Activated CD8-positive, alpha-beta memory T cell treated with anti-CD3 and anti-CD28 coated beads for 4 hours (primary cell): ENCODE measurements around the gene BPIFA1.

Experiments used
- DNase-seq, 2 donors: peaks; one replicate each; pipeline ENCODE4 v3.0.0-alpha.2; 2020; ENCODE audit warnings: low read depth in 2 of 2

Gene BPIFA1

GRCh38 chr20:33239979-33240736, 4.4 kb downstream of the BPIFA1 start:
- DNase-seq = no peak

GRCh38 chr20:33240923-33241322, 5.1 kb downstream of the BPIFA1 start:
- no peak for DNase-seq

GRCh38 chr20:33242319-33243100, 6.7 kb downstream of the BPIFA1 start:
- DNase-seq = no peak

GRCh38 chr20:33246077-33246476, 10.3 kb downstream of the BPIFA1 start:
- DNase-seq = no peak

GRCh38 chr20:33249456-33249855, 13.7 kb downstream of the BPIFA1 start:
- no peak for DNase-seq

- no peak for DNase-seq
Measured at GRCh38 chr20:33250666-33251065, 14.9 kb downstream of the BPIFA1 start.

- DNase-seq = no peak
Measured at GRCh38 chr20:33251496-33251895, 15.7 kb downstream of the BPIFA1 start.

- DNase-seq = no peak
Measured at GRCh38 chr20:33252460-33252859, 16.7 kb downstream of the BPIFA1 start.

- no peak for DNase-seq
Measured at GRCh38 chr20:33255005-33255404, 19.2 kb downstream of the BPIFA1 start.

- no peak for DNase-seq
Measured at GRCh38 chr20:33257237-33257636, 21.4 kb downstream of the BPIFA1 start.

GRCh38 chr20:33259371-33259770, 23.6 kb downstream of the BPIFA1 start:
- DNase-seq = no peak

GRCh38 chr20:33261465-33261864, 25.7 kb downstream of the BPIFA1 start:
- no peak for DNase-seq

- no peak for DNase-seq
Measured at GRCh38 chr20:33262658-33263065, 26.9 kb downstream of the BPIFA1 start.

- DNase-seq = no peak
Measured at GRCh38 chr20:33263784-33264183, 28.0 kb downstream of the BPIFA1 start.

- no peak for DNase-seq
Measured at GRCh38 chr20:33267701-33268100, 31.9 kb downstream of the BPIFA1 start.

GRCh38 chr20:33272155-33272873, 36.5 kb downstream of the BPIFA1 start:
- DNase-seq = no peak

GRCh38 chr20:33273117-33273851, 37.5 kb downstream of the BPIFA1 start:
- no peak for DNase-seq

- DNase-seq = no peak
Measured at GRCh38 chr20:33275215-33275614, 39.4 kb downstream of the BPIFA1 start.

- no peak for DNase-seq
Measured at GRCh38 chr20:33275871-33276270, 40.1 kb downstream of the BPIFA1 start.

GRCh38 chr20:33276303-33277113, 40.7 kb downstream of the BPIFA1 start:
- DNase-seq = no peak
